Right atrium auricular region (tissue), 2 donors: ENCODE results near the gene MYF5. TPM values are rescaled to one million over a fixed set of nuclear protein-coding genes. Genes with fewer than 3 reads are reported as not detected.

ENCODE experiments used
- DNase-seq: peaks from one replicate; pipeline ENCODE4 v3.0.0-alpha.2; 2019; ENCODE audit warnings: low spot score
- H3K27ac ChIP-seq, 2 donors: fragments of 200-600 bp; sonication (generic); 1 replicate in 1 of 2; 2 replicates in 1 of 2; pipeline ENCODE4 v1.5.1; 2016 to 2019
- H3K27me3 ChIP-seq, 2 donors: fragments of 200-600 bp; sonication (generic); one replicate each; pipeline versions ENCODE4 v1.5.1 to v1.6.0; 2017 to 2019
- H3K36me3 ChIP-seq: fragments of 200-600 bp; sonication (generic); one replicate; pipeline ENCODE4 v1.5.1; 2016
- H3K4me1 ChIP-seq, 2 donors: fragments of 200-600 bp; sonication (generic); one replicate each; pipeline versions ENCODE4 v1.5.1 to v1.6.0; 2017 to 2019
- H3K4me3 ChIP-seq, 2 donors: fragments of 200-600 bp; sonication (generic); 1 replicate in 1 of 2; 2 replicates in 1 of 2; pipeline ENCODE4 v1.5.1; 2017 to 2019; ENCODE audit warnings: mild to moderate bottlenecking in 1 of 2, moderate library complexity in 1 of 2
- H3K9me3 ChIP-seq, 2 donors: fragments of 200-600 bp; sonication (generic); one replicate each; pipeline ENCODE4 v1.5.1; 2019
- total RNA-seq, 2 donors: library from RNA; depleted of rRNA; stranded (reverse); fragments of >200 nt; gene quantifications; one replicate each; pipeline ENCODE4 v1.1.0, GENCODE V29; 2016
- TF ChIP-seq, protein P1 (sequence below), 2 donors: fragments of 200-600 bp; sonication (generic); IDR thresholded peaks; one replicate each; pipeline ENCODE4 v1.5.1; 2019; ENCODE audit warnings: antibody characterized with exemption in 2 of 2

MYF5 gene
- total RNA-seq, 2 donors from 2014 or later, result not detected

DNA sequence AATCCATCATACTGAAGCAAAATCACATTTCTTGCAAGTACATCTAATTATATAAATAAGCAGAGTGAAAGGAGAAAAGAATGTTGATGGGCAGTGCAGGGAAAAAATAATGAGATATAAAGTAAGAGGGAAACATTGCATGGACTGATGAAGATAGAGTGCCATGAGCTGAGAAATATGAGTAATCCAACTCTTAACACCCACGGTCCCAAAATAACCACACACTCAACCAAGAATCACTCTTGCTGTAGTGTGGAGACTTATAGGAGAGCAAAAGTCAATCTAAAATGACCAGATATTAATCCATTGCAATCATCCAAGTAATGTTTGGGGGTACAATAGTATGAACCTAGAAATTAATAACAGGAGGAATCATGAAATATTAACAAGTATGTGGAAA lies 40.2 kb downstream of the MYF5 start:
- no peak overlapping the region for H3K27ac ChIP-seq
- TF ChIP-seq, protein P1, sequence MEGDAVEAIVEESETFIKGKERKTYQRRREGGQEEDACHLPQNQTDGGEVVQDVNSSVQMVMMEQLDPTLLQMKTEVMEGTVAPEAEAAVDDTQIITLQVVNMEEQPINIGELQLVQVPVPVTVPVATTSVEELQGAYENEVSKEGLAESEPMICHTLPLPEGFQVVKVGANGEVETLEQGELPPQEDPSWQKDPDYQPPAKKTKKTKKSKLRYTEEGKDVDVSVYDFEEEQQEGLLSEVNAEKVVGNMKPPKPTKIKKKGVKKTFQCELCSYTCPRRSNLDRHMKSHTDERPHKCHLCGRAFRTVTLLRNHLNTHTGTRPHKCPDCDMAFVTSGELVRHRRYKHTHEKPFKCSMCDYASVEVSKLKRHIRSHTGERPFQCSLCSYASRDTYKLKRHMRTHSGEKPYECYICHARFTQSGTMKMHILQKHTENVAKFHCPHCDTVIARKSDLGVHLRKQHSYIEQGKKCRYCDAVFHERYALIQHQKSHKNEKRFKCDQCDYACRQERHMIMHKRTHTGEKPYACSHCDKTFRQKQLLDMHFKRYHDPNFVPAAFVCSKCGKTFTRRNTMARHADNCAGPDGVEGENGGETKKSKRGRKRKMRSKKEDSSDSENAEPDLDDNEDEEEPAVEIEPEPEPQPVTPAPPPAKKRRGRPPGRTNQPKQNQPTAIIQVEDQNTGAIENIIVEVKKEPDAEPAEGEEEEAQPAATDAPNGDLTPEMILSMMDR (IDR thresholded peaks at IDR 0.05), result no peak

DNA sequence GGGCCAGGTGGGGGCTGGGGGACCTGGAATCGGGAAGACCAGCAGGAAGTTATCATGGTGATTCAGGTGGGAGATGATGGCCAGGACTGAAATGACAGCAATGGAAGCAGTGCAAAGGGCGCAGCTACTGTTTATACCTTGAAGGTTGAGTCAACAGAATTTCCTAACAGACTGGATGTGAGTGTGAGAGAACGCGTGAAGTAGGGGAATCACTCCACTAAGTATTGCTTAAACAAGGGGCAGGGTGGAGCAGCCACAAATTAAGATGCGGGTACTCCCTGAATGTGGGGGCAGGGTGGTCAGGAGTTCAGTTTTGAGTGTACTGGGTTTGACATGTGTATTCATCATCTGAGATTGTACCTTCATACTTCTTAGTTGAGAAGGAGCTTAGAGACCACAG lies 45.1 kb downstream of the MYF5 start:
- Histone ChIP-seq H3K9me3 (no peaks in the 10 kb centered on the region), H3K4me3 (no peak overlapping the region), H3K27ac (no peak overlapping the region), H3K36me3 (no peaks in the 10 kb centered on the region), H3K4me1 (no peaks in the 10 kb centered on the region), H3K27me3 (no peaks in the 10 kb centered on the region)
- no peak for DNase-seq
- TF ChIP-seq, protein P1 (IDR thresholded peaks at IDR 0.05), result no peak

More for the DNA sequence above, 40.2 kb downstream of the MYF5 start:
- H3K4me3 ChIP-seq, result no peak overlapping the region
- no peaks in the 10 kb centered on the region for H3K4me1 ChIP-seq
- no peaks in the 10 kb centered on the region for H3K9me3 ChIP-seq
- no peaks in the 10 kb centered on the region for H3K27me3 ChIP-seq
- no peaks in the 10 kb centered on the region for H3K36me3 ChIP-seq
- no peak for DNase-seq

DNA sequence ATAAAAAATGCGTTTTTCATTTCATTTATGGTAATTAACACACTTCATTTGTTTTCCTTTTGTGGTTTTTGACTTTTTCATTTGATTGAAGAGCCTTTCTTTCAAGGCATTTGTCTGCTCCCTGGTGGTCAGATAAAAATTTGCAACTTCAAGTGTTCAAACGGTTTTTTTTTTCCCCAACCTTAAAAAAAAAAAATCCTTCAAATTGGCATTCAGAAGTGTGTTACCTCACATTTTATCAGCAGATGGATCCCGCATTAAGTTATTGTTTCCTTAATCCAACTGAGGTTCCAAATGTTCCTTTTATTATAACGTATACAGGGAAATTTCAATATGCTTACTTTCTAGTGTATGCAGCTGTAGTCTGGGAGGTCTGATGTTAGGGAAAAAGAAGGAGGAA lies 47.2 kb downstream of the MYF5 start:
- Histone ChIP-seq H3K4me1 (no peaks in the 10 kb centered on the region), H3K27ac (no peak overlapping the region), H3K4me3 (no peak overlapping the region), H3K27me3 (no peaks in the 10 kb centered on the region), H3K36me3 (no peaks in the 10 kb centered on the region), H3K9me3 (no peaks in the 10 kb centered on the region)
- no peak for DNase-seq
- TF ChIP-seq, protein P1 (IDR thresholded peaks at IDR 0.05), result peak; percentile 49 to 75

GRCh38 chr12:80766210-80766609 lies 49.5 kb downstream of the MYF5 start:
- TF ChIP-seq, protein P1 (IDR thresholded peaks at IDR 0.05), result no peak
- Histone ChIP-seq H3K4me1 (no peaks in the 10 kb centered on the region), H3K9me3 (no peaks in the 10 kb centered on the region), H3K27me3 (no peaks in the 10 kb centered on the region), H3K27ac (no peak overlapping the region), H3K36me3 (no peaks in the 10 kb centered on the region), H3K4me3 (no peak overlapping the region)
- DNase-seq, result no peak

DNA sequence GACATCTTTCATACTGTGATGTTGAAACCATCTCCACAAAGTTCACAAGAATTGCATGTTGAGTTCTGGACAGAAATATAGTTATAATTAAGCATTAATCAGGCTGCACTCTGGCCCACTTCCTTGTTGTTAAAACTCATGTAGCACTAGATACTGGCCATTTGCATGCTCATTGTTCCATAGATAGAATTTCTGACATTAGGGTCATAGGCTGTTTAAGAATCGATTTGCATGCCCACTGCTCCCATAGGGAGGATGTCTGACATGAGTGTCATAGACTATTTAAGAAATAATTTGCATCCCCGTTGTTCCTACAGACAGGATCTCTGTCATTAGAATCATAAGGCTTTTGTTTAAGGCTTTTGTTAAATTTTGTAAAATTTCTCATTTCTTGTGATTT lies 50.2 kb downstream of the MYF5 start:
- Histone ChIP-seq H3K36me3 (no peaks in the 10 kb centered on the region), H3K27me3 (no peaks in the 10 kb centered on the region), H3K4me3 (no peak overlapping the region), H3K27ac (no peak overlapping the region), H3K4me1 (no peaks in the 10 kb centered on the region), H3K9me3 (no peaks in the 10 kb centered on the region)
- TF ChIP-seq, protein P1 (IDR thresholded peaks at IDR 0.05), result no peak
- no peak for DNase-seq

Other genes with a start within 250 kb of the MYF5 start
- under 1 TPM in 1 of 2 donors, not detected in 1; 0.28 TPM for gene MYF6, start 9.3 kb upstream of the MYF5 start, total RNA-seq
- 10 to 100 TPM; 16.2 to 23.3 TPM for gene LIN7A, start 221.0 kb downstream of the MYF5 start, total RNA-seq